PC-3 (cell line): ENCODE measurements around the gene S100B.

Experiments used
- CTCF ChIP-seq: fragments of 300-600 bp; sonication (generic); conservative IDR thresholded peaks from 2 replicates; pipeline ENCODE4 v1.5.1; 2017; ENCODE audit warnings: antibody characterized with exemption, low read depth, mild to moderate bottlenecking, low read length
- EZH2 ChIP-seq: fragments of 300-600 bp; sonication (generic); IDR thresholded peaks from one replicate; pipeline ENCODE4 v1.6.1; 2017; ENCODE audit warnings: antibody characterized with exemption, mild to moderate bottlenecking, low read length; ENCODE audit not compliant: unreplicated experiment
- EZH2phosphoT487 ChIP-seq: fragments of 300-600 bp; sonication (generic); IDR thresholded peaks from 2 replicates; pipeline ENCODE4 v1.6.1; 2018; ENCODE audit warnings: mild to moderate bottlenecking, antibody characterized with exemption, low read length, borderline replicate concordance

- TF ChIP-seq CTCF: no peak
- TF ChIP-seq EZH2: no peak
- TF ChIP-seq EZH2phosphoT487: no peak
These were observed 33.3 kb upstream of the S100B start for GRCh38 chr21:46637952-46638746.
